DND-41 (cell line): ENCODE data around the gene C17orf114.

Experiments used
- ATAC-seq: fragments of 200-7000 bp; cut with Tn5 transposase; 3 replicates; pipeline ENCODE4 v1.9.1; 2021; ENCODE audit warnings: low read depth; ENCODE audit not compliant: insufficient read depth
- DNase-seq: peaks from one replicate; pipeline ENCODE4 v3.0.0-alpha.2; 2020
- H2AFZ ChIP-seq: 2 replicates; pipeline ENCODE4 v1.6.0; 2012; ENCODE audit warnings: low read depth, low read length
- H3K27ac ChIP-seq: 2 replicates; pipeline ENCODE4 v1.5.1; 2012; ENCODE audit warnings: low read length, inconsistent platforms
- H3K27me3 ChIP-seq: fragments of 200-600 bp; sonication (generic); 2 replicates; pipeline ENCODE4 v1.6.0; 2012; ENCODE audit warnings: low read length, mild to moderate bottlenecking, inconsistent platforms; ENCODE audit not compliant: insufficient read depth, poor library complexity
- H3K36me3 ChIP-seq: 2 replicates; pipeline ENCODE4 v1.5.1; 2012; ENCODE audit warnings: low read length, inconsistent platforms; ENCODE audit not compliant: insufficient read depth
- H3K4me1 ChIP-seq: 2 replicates; pipeline ENCODE4 v1.5.1; 2012; ENCODE audit warnings: mild to moderate bottlenecking, low read length; ENCODE audit not compliant: insufficient read depth
- H3K4me2 ChIP-seq: 2 replicates; pipeline ENCODE4 v1.6.0; 2012; ENCODE audit warnings: mild to moderate bottlenecking, moderate library complexity, low read length, inconsistent platforms; ENCODE audit not compliant: insufficient read depth
- H3K4me3 ChIP-seq, 2 experiments: fragments of 200-600 bp in 1 of 2; shearing (Covaris generic) in 1 of 2; 2 replicates each; pipeline ENCODE4 v1.5.1; 2012 to 2016; ENCODE audit warnings: inconsistent platforms in 2 of 2, low read length in 2 of 2, mild to moderate bottlenecking in 2 of 2, low read depth in 1 of 2, moderate library complexity in 1 of 2
- H3K79me2 ChIP-seq: 2 replicates; pipeline ENCODE4 v1.6.0; 2012; ENCODE audit warnings: low read length, inconsistent platforms; ENCODE audit not compliant: insufficient read depth
- H3K9ac ChIP-seq: 2 replicates; pipeline ENCODE4 v1.6.0; 2012; ENCODE audit warnings: low read depth, mild to moderate bottlenecking, inconsistent platforms, low read length, moderate library complexity
- H3K9me3 ChIP-seq: 2 replicates; pipeline ENCODE4 v1.5.1; 2012; ENCODE audit warnings: low read length, moderate library complexity, mild to moderate bottlenecking, inconsistent platforms; ENCODE audit not compliant: insufficient read depth, severe bottlenecking
- H4K20me1 ChIP-seq: 2 replicates; pipeline ENCODE4 v1.6.0; 2012; ENCODE audit warnings: low read length; ENCODE audit not compliant: insufficient read depth
- CTCF ChIP-seq: IDR thresholded peaks from 2 replicates; pipeline ENCODE4 v1.5.1; 2012; ENCODE audit warnings: borderline replicate concordance, low read length, moderate library complexity, mild to moderate bottlenecking; ENCODE audit not compliant: poor library complexity, severe bottlenecking; ENCODE audit errors: extremely low read depth
- EZH2 ChIP-seq: IDR thresholded peaks from 3 replicates; pipeline ENCODE4 v1.6.1; 2012; ENCODE audit warnings: borderline replicate concordance, low read depth, mild to moderate bottlenecking, moderate library complexity, low read length, inconsistent platforms; ENCODE audit not compliant: severe bottlenecking

C17orf114 gene

GRCh38 chr17:4785311-4786105, 16.6 kb downstream of the C17orf114 start:
- Histone ChIP-seq H3K79me2 (peaks cover 2% of the 10 kb centered on the region; the same call in 1 of the 2 replicates), H3K27ac (no peak overlapping the region), H3K9me3 (no peaks in the 10 kb centered on the region), H4K20me1 (no peaks in the 10 kb centered on the region), H2AFZ (no peak overlapping the region), H3K27me3 (peaks cover under 1% of the 10 kb centered on the region), H3K36me3 (no peaks in the 10 kb centered on the region), H3K4me3 (no peak overlapping the region), H3K9ac (no peak overlapping the region), H3K4me2 (no peak overlapping the region), H3K4me1 (peaks cover 16% of the 10 kb centered on the region)
- TF ChIP-seq CTCF (no peak), EZH2 (no peak)
- no peak for DNase-seq
- no peak for ATAC-seq

GRCh38 chr17:4782652-4783051, 19.5 kb downstream of the C17orf114 start:
- DNase-seq (no peak), ATAC-seq (no peak)

GRCh38 chr17:4780325-4780955, 21.7 kb downstream of the C17orf114 start:
- Histone ChIP-seq H3K9me3 (no peaks in the 10 kb centered on the region), H3K27ac (no peak overlapping the region), H3K9ac (no peak overlapping the region), H3K27me3 (peaks cover 6% of the 10 kb centered on the region), H3K4me1 (no peaks in the 10 kb centered on the region), H3K79me2 (no peaks in the 10 kb centered on the region), H4K20me1 (no peaks in the 10 kb centered on the region), H3K4me3 (no peak overlapping the region), H3K4me2 (no peak overlapping the region), H2AFZ (no peak overlapping the region), H3K36me3 (no peaks in the 10 kb centered on the region)
- no peak for ATAC-seq
- DNase-seq: no peak
- TF ChIP-seq EZH2: no peak
- no peak for TF ChIP-seq CTCF

More at GRCh38 chr17:4782652-4783051, 19.5 kb downstream of the C17orf114 start:
- no peaks in the 10 kb centered on the region for H3K79me2 ChIP-seq
- no peaks in the 10 kb centered on the region for H3K4me1 ChIP-seq
- no peak overlapping the region for H3K4me2 ChIP-seq
- H2AFZ ChIP-seq: no peak overlapping the region
- H3K9me3 ChIP-seq: no peaks in the 10 kb centered on the region
- TF ChIP-seq EZH2: no peak
- no peak for TF ChIP-seq CTCF
- H3K4me3 ChIP-seq: no peak overlapping the region
- H3K27ac ChIP-seq: no peak overlapping the region
- H4K20me1 ChIP-seq: no peaks in the 10 kb centered on the region
- peaks cover 6% of the 10 kb centered on the region for H3K27me3 ChIP-seq
- no peak overlapping the region for H3K9ac ChIP-seq
- H3K36me3 ChIP-seq: no peaks in the 10 kb centered on the region
